GM13976 (cell line): ENCODE data around the gene PCED1B.

Experiments used
- DNase-seq: peaks from one replicate; pipeline ENCODE4 v3.0.0; 2012; ENCODE audit warnings: low spot score
- in situ Hi-C: fragments of 300-500 bp; cut with MboI; formaldehyde crosslinking; loops from one replicate; pipeline ENCODE4 v1.12.0; 2022; ENCODE audit warnings: low sequenced_read_pairs, mixed read lengths, inconsistent platforms; ENCODE audit not compliant: unreplicated experiment
- TF ChIP-seq, protein P1 (sequence below): IDR thresholded peaks from 2 replicates; pipeline ENCODE4 v1.5.1; 2012; ENCODE audit warnings: borderline replicate concordance, mild to moderate bottlenecking; ENCODE audit not compliant: insufficient read depth; ENCODE audit errors: extremely low read depth, missing control alignments, control extremely low read depth

PCED1B gene

GRCh38 chr12:47082283-47082682, 2.9 kb downstream of the PCED1B start:
- TF ChIP-seq, protein P1, sequence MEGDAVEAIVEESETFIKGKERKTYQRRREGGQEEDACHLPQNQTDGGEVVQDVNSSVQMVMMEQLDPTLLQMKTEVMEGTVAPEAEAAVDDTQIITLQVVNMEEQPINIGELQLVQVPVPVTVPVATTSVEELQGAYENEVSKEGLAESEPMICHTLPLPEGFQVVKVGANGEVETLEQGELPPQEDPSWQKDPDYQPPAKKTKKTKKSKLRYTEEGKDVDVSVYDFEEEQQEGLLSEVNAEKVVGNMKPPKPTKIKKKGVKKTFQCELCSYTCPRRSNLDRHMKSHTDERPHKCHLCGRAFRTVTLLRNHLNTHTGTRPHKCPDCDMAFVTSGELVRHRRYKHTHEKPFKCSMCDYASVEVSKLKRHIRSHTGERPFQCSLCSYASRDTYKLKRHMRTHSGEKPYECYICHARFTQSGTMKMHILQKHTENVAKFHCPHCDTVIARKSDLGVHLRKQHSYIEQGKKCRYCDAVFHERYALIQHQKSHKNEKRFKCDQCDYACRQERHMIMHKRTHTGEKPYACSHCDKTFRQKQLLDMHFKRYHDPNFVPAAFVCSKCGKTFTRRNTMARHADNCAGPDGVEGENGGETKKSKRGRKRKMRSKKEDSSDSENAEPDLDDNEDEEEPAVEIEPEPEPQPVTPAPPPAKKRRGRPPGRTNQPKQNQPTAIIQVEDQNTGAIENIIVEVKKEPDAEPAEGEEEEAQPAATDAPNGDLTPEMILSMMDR = no peak
- in situ Hi-C loops = no loop called here

GRCh38 chr12:47082796-47083621, 3.6 kb downstream of the PCED1B start:
- TF ChIP-seq, protein P1 = no peak
- in situ Hi-C loops = no loop called here
- DNase-seq = no peak

More at GRCh38 chr12:47082283-47082682, 2.9 kb downstream of the PCED1B start:
- DNase-seq = no peak

DNA sequence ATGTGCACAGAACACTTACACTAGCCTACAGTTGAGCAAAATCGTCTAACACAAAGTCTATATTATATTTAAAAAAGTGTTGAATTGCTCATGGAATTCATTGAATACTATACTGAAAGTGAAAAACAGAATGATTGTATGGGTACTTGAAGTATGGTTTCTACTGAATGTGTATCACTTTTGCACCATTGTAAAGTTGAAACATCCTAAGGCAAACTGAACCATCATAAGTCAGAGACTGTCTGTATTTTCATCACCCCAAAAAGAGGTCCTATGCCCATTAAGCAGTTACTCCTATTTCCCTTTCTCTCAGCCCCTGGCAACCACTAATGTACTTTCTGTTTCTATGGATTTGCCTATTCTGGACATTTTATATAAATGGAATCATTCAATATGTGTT, 4.8 kb downstream of the PCED1B start:
- DNase-seq = no peak
- in situ Hi-C loops = no loop called here
- TF ChIP-seq, protein P1 = no peak

DNA sequence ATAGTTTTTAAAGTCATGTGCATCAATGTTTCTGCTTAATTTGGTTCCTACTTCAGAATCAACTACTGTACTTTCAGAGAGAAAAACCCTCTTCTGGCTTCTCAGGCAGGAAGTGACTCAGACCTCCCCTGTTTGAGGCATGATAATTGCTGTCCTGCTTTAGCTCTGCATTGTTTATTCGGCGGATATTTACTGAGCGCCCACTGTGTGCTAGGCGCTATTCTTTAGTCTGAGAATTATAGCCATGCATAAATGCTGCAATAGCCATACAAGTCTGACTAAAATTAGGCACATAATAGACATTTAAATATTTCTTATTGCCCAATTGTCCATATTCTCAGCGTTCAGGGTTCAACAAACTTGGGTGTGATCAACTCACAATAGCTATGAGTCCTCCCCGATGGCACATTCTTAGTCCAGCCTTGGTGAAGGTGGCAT, 6.4 kb downstream of the PCED1B start:
- in situ Hi-C loops = no loop called here
- TF ChIP-seq, protein P1 = no peak
- DNase-seq = no peak

DNA sequence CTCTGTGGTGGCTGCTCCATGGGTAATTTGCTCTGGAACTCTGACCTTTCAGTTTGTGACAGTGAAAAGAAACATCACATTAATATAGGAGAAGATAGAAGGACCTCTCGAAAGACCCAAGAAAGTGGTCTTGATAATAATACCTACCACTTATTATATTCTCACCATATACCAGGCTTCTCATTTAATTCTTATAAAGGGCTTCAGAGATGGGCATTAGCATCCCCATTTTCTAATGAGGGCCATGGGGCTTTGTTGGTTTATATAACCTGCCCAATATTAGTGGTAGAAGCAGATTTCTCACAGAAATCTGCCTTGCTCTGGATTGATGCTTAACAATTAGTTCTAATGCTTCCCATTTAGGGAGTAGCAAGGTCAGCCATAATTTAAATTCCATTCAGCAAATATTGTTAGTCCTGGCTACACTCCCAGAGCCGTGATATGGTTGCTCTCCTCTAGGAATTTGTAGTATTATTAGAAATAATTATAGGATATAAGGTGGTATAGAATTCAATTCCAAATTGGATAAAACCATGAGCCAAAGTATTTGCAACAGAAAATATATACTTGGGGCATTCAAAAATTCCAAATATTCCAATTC, 7.8 kb downstream of the PCED1B start:
- DNase-seq = no peak
- TF ChIP-seq, protein P1 = no peak
- in situ Hi-C loops = no loop called here

- DNase-seq = no peak
- in situ Hi-C loops = no loop called here
- TF ChIP-seq, protein P1 = no peak
Measured at GRCh38 chr12:47088021-47088944, 8.9 kb downstream of the PCED1B start.
